Endothelial cell (in vitro differentiated cells): Measurements from ENCODE around the gene ARHGEF11. TPM values are rescaled to one million over a fixed set of nuclear protein-coding genes. Genes with fewer than 3 reads are reported as not detected.

Experiments used
- DNase-seq: peaks from one replicate; pipeline ENCODE4 v3.0.0; 2021; ENCODE audit warnings: low spot score
- H3K27ac Mint-ChIP-seq: one replicate; pipeline ENCODE4 v1.8.0; 2021; ENCODE audit warnings: mixed read lengths, inconsistent platforms; ENCODE audit not compliant: unreplicated experiment
- H3K27me3 Mint-ChIP-seq: one replicate; pipeline ENCODE4 v1.8.0; 2021; ENCODE audit warnings: mild to moderate bottlenecking, moderate library complexity, mixed read lengths, inconsistent platforms; ENCODE audit not compliant: unreplicated experiment
- H3K36me3 Mint-ChIP-seq: one replicate; pipeline ENCODE4 v1.8.0; 2021; ENCODE audit warnings: mild to moderate bottlenecking, low read depth, mixed read lengths, inconsistent platforms; ENCODE audit not compliant: unreplicated experiment
- H3K4me1 Mint-ChIP-seq: one replicate; pipeline ENCODE4 v1.8.0; 2021; ENCODE audit warnings: mild to moderate bottlenecking, mixed read lengths, inconsistent platforms; ENCODE audit not compliant: unreplicated experiment
- H3K4me3 Mint-ChIP-seq: one replicate; pipeline ENCODE4 v1.8.0; 2021; ENCODE audit warnings: mild to moderate bottlenecking, mixed read lengths, inconsistent platforms; ENCODE audit not compliant: unreplicated experiment
- H3K9me3 Mint-ChIP-seq: one replicate; pipeline ENCODE4 v1.8.0; 2021; ENCODE audit warnings: mixed read lengths, inconsistent platforms; ENCODE audit not compliant: unreplicated experiment
- CTCF ChIP-seq: fragments of 200-600 bp; sonication (generic); IDR thresholded peaks from one replicate; pipeline ENCODE4 v1.5.0; 2021; ENCODE audit warnings: antibody characterized with exemption; ENCODE audit not compliant: unreplicated experiment
- microRNA-seq: library from miRNA; unstranded; fragments of <30 nt; microRNA quantifications from one replicate; pipeline ENCODE4, GENCODE V29; 2020; ENCODE audit not compliant: unreplicated experiment
- total RNA-seq: library from RNA; stranded (reverse); fragmentation: NEBNext Ultra II Directional; extraction: Animal tissue kit (Norgen Biotek cat#: 25700); gene quantifications from one replicate; pipeline ENCODE4 v1.2.1, GENCODE V29; 2021; ENCODE audit not compliant: unreplicated experiment

Gene ARHGEF11
- total RNA-seq, 1 donor from 2014 or later = 48.4 TPM

- peaks cover 12% of the 10 kb centered on the region for H3K36me3 Mint-ChIP-seq
- H3K9me3 Mint-ChIP-seq = no peaks in the 10 kb centered on the region
- H3K27me3 Mint-ChIP-seq = peaks cover 28% of the 10 kb centered on the region
- no peak overlapping the region for H3K27ac Mint-ChIP-seq
- no peak for TF ChIP-seq CTCF
- H3K4me1 Mint-ChIP-seq = peaks cover 30% of the 10 kb centered on the region
- no peak for DNase-seq
- no peak overlapping the region for H3K4me3 Mint-ChIP-seq
Observed at GRCh38 chr1:156887317-156887716, 158.2 kb downstream of the ARHGEF11 start.

GRCh38 chr1:156886583-156887281 is 158.8 kb downstream of the ARHGEF11 start:
- DNase-seq = no peak
- TF ChIP-seq CTCF = no peak
- H3K4me1 Mint-ChIP-seq = peaks cover 28% of the 10 kb centered on the region
- no peaks in the 10 kb centered on the region for H3K9me3 Mint-ChIP-seq
- peaks cover 31% of the 10 kb centered on the region for H3K27me3 Mint-ChIP-seq
- H3K4me3 Mint-ChIP-seq = no peak overlapping the region
- H3K36me3 Mint-ChIP-seq = peaks cover 12% of the 10 kb centered on the region
- H3K27ac Mint-ChIP-seq = peak overlapping the region; percentile 31

GRCh38 chr1:156885880-156886355 is 159.6 kb downstream of the ARHGEF11 start:
- TF ChIP-seq CTCF = no peak
- H3K9me3 Mint-ChIP-seq = no peaks in the 10 kb centered on the region
- peaks cover 12% of the 10 kb centered on the region for H3K36me3 Mint-ChIP-seq
- H3K4me1 Mint-ChIP-seq = peaks cover 26% of the 10 kb centered on the region
- no peak overlapping the region for H3K27ac Mint-ChIP-seq
- no peak for DNase-seq
- H3K27me3 Mint-ChIP-seq = peaks cover 28% of the 10 kb centered on the region
- no peak overlapping the region for H3K4me3 Mint-ChIP-seq

GRCh38 chr1:156885314-156885713 is 160.2 kb downstream of the ARHGEF11 start:
- no peak for TF ChIP-seq CTCF
- Mint-ChIP-seq H3K36me3 (peaks cover 12% of the 10 kb centered on the region), H3K4me3 (no peak overlapping the region), H3K9me3 (no peaks in the 10 kb centered on the region), H3K27ac (no peak overlapping the region), H3K27me3 (peaks cover 25% of the 10 kb centered on the region), H3K4me1 (peaks cover 26% of the 10 kb centered on the region)
- DNase-seq = no peak

Small RNAs within 50 kb of the gene (microRNA-seq; reads per million reads assigned to microRNA genes)
- gene MIR765 = 4.7 reads per million, percentile 48 among the genes with 10 or more reads in this experiment

Other genes starting within 250 kb of the ARHGEF11 start
- gene SH2D2A, start 228.9 kb downstream of the ARHGEF11 start, total RNA-seq = not detected
- not detected for gene INSRR, start 186.6 kb downstream of the ARHGEF11 start, total RNA-seq
- gene NTRK1, start 184.9 kb downstream of the ARHGEF11 start, total RNA-seq = 0.23 TPM
- gene PEAR1, start 152.0 kb downstream of the ARHGEF11 start, total RNA-seq = 50.7 TPM
- 0.95 TPM for gene LRRC71, start 125.1 kb downstream of the ARHGEF11 start, total RNA-seq
- gene ETV3L, start 54.1 kb upstream of the ARHGEF11 start, total RNA-seq = not detected
- 52.3 TPM for gene ETV3, start 92.7 kb upstream of the ARHGEF11 start, total RNA-seq